Glutamatergic neuron (in vitro differentiated cells): ENCODE data around the gene FHOD3. TPM values are rescaled to one million over a fixed set of nuclear protein-coding genes. Genes with fewer than 3 reads are reported as not detected.

Source experiments
- DNase-seq: peaks from one replicate; pipeline ENCODE4 v3.0.0; 2022
- H3K27ac Mint-ChIP-seq: one replicate; pipeline ENCODE4 v1.8.0; 2020; ENCODE audit warnings: mild to moderate bottlenecking, mixed read lengths, inconsistent platforms; ENCODE audit not compliant: unreplicated experiment
- H3K27me3 Mint-ChIP-seq: one replicate; pipeline ENCODE4 v1.8.0; 2020; ENCODE audit warnings: mild to moderate bottlenecking, moderate library complexity, mixed read lengths, inconsistent platforms; ENCODE audit not compliant: unreplicated experiment
- H3K36me3 Mint-ChIP-seq: one replicate; pipeline ENCODE4 v1.8.0; 2020; ENCODE audit warnings: mild to moderate bottlenecking, mixed read lengths, inconsistent platforms; ENCODE audit not compliant: unreplicated experiment
- H3K4me1 Mint-ChIP-seq: one replicate; pipeline ENCODE4 v1.8.0; 2020; ENCODE audit warnings: mild to moderate bottlenecking, low read depth, mixed read lengths, inconsistent platforms; ENCODE audit not compliant: unreplicated experiment
- H3K4me3 Mint-ChIP-seq: one replicate; pipeline ENCODE4 v1.8.0; 2020; ENCODE audit warnings: mild to moderate bottlenecking, mixed read lengths, inconsistent platforms; ENCODE audit not compliant: unreplicated experiment
- H3K9me3 Mint-ChIP-seq: one replicate; pipeline ENCODE4 v1.8.0; 2020; ENCODE audit warnings: mild to moderate bottlenecking, moderate library complexity, mixed read lengths, inconsistent platforms; ENCODE audit not compliant: unreplicated experiment
- total RNA-seq: library from RNA; stranded (reverse); fragmentation: NEBNext Ultra II Directional; extraction: Animal tissue kit (Norgen Biotek cat#: 25700); gene quantifications from one replicate; pipeline ENCODE4 v1.2.1, GENCODE V29; 2021; ENCODE audit not compliant: unreplicated experiment
- TF ChIP-seq, protein P1 (sequence below): fragments of 200-600 bp; sonication (generic); IDR thresholded peaks from one replicate; pipeline ENCODE4 v1.5.0; 2021; ENCODE audit not compliant: partially characterized antibody, unreplicated experiment

The FHOD3 gene
- total RNA-seq, 1 donor from 2014 or later = 21.2 TPM

DNA sequence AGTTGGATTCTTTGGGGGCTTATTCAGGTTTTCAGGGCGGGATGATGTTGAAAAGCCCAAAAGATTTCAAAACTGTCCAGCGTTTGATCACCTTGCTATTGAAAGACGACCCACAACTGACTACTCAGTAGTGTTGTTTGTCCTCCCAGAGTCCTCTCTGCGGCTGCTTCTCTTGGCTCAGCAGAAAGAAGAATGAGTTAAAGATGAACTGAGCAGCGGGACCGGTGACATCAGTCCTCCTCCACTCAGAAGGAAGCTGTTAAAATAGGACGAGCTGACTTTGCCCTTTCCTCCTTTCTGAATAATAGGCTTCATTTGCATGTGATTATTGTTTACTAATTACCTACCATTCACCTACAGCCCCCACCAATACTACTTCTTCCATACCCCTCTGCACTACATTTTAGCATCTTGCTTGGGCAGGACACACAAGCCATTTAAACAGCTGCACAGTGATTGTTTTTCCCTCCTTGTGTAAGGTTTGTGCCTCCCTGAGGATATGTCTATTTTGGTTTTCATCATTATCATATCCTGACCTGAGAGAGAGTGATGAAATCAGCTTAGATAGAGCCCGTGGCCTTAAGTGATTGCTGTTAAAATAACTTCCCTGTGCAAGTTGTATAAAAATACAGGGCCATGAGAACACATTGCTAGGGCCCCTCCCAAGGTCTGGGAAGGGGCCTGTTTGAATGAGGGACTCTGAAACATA, 261.8 kb downstream of the FHOD3 start:
- Mint-ChIP-seq H3K27me3 (no peaks in the 10 kb centered on the region), H3K4me1 (no peaks in the 10 kb centered on the region), H3K36me3 (peaks cover 5% of the 10 kb centered on the region), H3K4me3 (no peak overlapping the region), H3K9me3 (no peaks in the 10 kb centered on the region), H3K27ac (no peak overlapping the region)
- TF ChIP-seq, protein P1, sequence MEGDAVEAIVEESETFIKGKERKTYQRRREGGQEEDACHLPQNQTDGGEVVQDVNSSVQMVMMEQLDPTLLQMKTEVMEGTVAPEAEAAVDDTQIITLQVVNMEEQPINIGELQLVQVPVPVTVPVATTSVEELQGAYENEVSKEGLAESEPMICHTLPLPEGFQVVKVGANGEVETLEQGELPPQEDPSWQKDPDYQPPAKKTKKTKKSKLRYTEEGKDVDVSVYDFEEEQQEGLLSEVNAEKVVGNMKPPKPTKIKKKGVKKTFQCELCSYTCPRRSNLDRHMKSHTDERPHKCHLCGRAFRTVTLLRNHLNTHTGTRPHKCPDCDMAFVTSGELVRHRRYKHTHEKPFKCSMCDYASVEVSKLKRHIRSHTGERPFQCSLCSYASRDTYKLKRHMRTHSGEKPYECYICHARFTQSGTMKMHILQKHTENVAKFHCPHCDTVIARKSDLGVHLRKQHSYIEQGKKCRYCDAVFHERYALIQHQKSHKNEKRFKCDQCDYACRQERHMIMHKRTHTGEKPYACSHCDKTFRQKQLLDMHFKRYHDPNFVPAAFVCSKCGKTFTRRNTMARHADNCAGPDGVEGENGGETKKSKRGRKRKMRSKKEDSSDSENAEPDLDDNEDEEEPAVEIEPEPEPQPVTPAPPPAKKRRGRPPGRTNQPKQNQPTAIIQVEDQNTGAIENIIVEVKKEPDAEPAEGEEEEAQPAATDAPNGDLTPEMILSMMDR = no peak
- no peak for DNase-seq

DNA sequence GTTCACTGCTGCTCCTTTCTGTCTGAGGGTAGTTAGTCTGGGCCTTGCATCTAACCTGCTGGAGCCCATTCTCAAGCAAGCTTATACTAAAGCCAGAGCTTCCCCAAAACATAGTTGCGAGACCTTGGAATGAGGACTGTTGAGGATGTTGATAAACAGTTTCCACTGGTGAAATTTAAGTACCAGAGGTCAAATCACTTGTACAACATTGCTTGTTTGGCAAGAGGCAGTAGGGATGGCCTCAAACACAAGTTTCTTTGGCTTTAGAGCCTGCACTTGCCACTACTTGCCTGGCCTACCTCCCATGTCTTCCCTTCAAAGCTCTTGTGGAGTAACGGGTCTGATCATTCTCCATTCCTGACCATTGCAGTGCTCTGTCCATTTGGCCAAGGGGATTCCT, 262.7 kb downstream of the FHOD3 start:
- TF ChIP-seq, protein P1 = no peak
- no peak overlapping the region for H3K27ac Mint-ChIP-seq
- no peaks in the 10 kb centered on the region for H3K27me3 Mint-ChIP-seq
- H3K4me3 Mint-ChIP-seq = no peak overlapping the region
- DNase-seq = no peak
- peaks cover 2% of the 10 kb centered on the region for H3K9me3 Mint-ChIP-seq
- peaks cover 4% of the 10 kb centered on the region for H3K4me1 Mint-ChIP-seq
- H3K36me3 Mint-ChIP-seq = peaks cover 5% of the 10 kb centered on the region

DNA sequence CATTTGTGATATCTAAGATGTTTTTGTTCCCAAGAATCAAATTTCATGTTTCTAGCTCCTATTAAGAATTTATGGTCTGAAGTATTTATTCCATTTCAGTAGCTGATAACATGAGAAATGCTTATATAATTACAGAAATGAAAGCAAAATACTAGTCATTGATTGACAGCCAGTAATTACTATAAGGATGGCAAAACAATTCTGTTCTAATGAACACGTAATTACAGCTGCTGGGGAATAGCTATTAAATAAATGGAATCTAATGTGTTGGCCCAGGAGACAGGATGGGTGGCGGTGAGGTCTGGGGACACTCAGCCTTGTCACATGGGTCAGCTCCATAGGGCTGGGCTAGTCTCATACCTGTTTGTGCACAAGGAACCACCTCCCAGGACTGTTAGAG, 263.5 kb downstream of the FHOD3 start:
- H3K4me1 Mint-ChIP-seq = peaks cover 5% of the 10 kb centered on the region
- TF ChIP-seq, protein P1 = no peak
- H3K27ac Mint-ChIP-seq = no peak overlapping the region
- no peak overlapping the region for H3K4me3 Mint-ChIP-seq
- DNase-seq = no peak
- no peaks in the 10 kb centered on the region for H3K27me3 Mint-ChIP-seq
- H3K36me3 Mint-ChIP-seq = peaks cover 5% of the 10 kb centered on the region
- peaks cover 2% of the 10 kb centered on the region for H3K9me3 Mint-ChIP-seq

DNA sequence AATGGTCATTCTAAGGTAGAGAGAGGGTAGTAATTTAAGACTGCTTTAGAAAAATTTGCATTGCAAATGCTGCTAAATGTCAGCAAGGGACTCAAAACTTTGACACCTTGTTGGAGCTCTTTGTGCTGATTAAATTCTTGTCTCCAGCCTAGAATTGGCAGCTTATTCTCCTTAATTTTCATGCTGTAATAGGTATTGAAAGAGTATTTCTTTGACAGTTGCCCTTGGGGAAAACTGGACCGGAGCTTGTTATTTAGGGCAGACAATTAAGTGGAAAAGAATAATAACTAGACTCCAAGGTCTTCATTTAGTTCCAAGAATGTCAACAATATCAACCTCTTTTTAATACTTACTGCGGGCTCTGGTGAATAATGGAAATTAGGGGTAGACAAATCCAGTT, 267.3 kb downstream of the FHOD3 start:
- Mint-ChIP-seq H3K27ac (no peak overlapping the region), H3K4me1 (peaks cover 7% of the 10 kb centered on the region), H3K27me3 (no peaks in the 10 kb centered on the region), H3K36me3 (no peaks in the 10 kb centered on the region), H3K9me3 (peaks cover 2% of the 10 kb centered on the region), H3K4me3 (no peak overlapping the region)
- no peak for DNase-seq
- TF ChIP-seq, protein P1 = no peak

DNA sequence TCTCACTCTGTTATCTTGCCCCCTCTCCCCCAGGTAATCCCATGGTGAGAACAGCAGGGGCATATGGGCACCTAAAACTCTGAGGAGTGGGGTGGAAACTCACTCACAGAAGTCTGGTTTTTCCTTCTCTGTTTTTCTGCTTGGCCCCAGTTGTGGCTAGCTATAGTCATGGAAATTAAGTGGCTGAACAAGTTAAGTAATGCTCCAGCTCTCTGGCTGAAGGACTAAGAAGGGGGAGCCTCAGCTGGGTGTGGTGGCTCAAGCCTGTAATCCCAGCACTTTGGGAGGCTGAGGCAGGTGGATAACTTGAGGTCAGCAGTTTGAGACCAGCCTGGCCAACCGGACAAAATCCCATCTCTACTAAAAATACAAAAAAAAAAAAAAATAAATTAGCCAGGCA, 270.3 kb downstream of the FHOD3 start:
- no peak for DNase-seq
- Mint-ChIP-seq H3K27me3 (no peaks in the 10 kb centered on the region), H3K36me3 (no peaks in the 10 kb centered on the region), H3K9me3 (peaks cover 2% of the 10 kb centered on the region), H3K4me1 (peaks cover 7% of the 10 kb centered on the region), H3K27ac (no peak overlapping the region), H3K4me3 (no peak overlapping the region)
- TF ChIP-seq, protein P1 = no peak
